IPS-18a (cell line): ENCODE measurements around the gene GEMIN4.
A peak's percentile ranks its signal among the peaks of the same experiment; 100 is the strongest.

ENCODE experiments used
- H3K27ac ChIP-seq: one replicate; pipeline ENCODE4 v1.5.1; 2013; ENCODE audit warnings: low read length
- H3K27me3 ChIP-seq: one replicate; pipeline ENCODE4 v1.6.1; 2013; ENCODE audit warnings: mild to moderate bottlenecking, low read length; ENCODE audit not compliant: control insufficient read depth, insufficient read depth
- H3K36me3 ChIP-seq: one replicate; pipeline ENCODE4 v1.6.1; 2013; ENCODE audit warnings: low read depth, low read length; ENCODE audit not compliant: control insufficient read depth
- H3K4me1 ChIP-seq: one replicate; pipeline ENCODE4 v1.6.1; 2013; ENCODE audit warnings: low read depth, low read length; ENCODE audit not compliant: control insufficient read depth
- H3K4me3 ChIP-seq: one replicate; pipeline ENCODE4 v1.5.1; 2013; ENCODE audit warnings: low read length
- H3K9ac ChIP-seq: one replicate; pipeline ENCODE4 v1.6.1; 2013; ENCODE audit warnings: mild to moderate bottlenecking, low read length, moderate library complexity
- H3K9me3 ChIP-seq: one replicate; pipeline ENCODE4 v1.6.1; 2013; ENCODE audit warnings: low read depth, low read length; ENCODE audit not compliant: control insufficient read depth

GEMIN4 gene

DNA sequence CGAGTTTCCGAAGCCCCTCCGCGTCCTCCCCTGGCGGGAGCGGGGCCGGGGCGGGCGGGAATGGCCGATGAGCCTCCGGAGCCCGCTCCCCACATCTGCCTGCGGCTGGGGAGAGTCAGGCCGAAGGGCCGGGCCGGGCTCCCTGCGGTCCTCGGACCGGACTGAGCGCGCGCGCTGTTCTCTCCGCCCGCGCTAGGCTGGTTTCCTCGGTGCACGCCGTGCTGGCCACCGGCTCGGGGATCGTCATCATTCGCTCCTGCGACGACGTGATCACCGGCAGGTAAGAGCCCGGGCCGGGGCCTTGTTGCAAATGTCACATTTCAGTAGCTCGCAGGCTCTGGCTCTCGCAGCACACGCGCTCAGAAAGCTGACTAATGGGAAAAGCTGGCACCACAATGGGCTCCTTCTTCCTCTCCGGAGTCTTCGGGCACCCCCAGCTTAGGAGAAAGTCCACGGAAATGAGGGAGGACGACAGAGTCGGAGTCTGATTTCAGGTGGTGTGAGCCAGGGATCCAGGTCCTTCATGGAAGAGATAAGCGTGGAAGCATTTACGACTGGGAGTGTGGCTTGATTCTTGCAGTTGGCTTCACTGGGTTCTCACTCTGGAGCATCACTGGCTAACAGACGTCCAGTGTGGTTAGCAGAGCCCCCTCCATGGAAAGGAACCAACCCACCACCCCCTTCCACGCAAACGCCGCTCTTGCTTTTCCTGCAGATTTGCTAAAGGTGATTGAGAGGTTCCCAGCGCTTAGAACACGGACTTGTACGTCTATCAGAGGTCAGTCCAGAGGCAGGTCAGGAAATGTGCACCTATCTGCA, 19.0 kb downstream of the GEMIN4 start:
- Histone ChIP-seq H3K27ac (no peak overlapping the region), H3K9ac (peak overlapping the region; percentile 77)

DNA sequence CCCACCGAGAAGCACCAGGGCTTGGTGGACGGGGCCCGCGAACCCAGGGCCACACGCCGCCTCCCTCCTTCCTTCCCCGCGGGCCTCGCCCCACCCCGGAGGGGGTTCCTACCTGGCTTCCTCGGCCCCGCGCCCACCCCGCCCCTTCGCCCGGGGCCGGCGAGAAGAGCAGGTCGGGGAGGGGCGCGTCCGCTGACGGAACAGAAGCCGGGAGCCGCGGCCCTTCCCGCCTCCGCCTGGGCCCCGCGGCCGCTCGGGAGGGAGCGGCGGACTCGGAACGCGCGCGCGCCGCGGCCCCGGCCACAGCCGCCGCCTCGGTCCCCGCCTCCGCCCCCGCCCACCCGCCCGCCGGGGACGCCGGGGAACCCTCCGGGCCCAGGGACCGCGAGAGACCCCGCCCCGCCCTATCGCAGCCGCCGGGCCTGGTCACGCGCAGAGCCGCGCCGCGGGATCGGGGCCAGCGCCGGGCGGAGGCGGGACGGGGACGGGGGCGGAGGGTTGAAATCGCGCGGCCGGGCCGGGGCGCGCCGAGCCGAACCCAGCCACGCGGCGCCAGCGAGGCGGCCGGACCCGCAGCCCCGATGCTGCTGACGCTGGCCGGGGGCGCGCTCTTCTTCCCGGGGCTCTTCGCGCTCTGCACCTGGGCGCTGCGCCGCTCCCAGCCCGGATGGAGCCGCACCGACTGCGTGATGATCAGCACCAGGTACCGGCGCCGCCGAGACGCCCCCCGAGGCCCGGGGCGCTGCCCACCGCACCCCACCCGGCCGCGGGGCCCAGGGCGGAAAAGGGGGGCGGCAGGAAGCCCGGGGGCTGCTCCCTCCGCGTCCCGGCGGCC, 19.8 kb downstream of the GEMIN4 start, which contains the start of gene TLCD3A:
Gene TLCD3A (plus strand): TSS at position 530 of the 835 bp plus-strand sequence. CDS start 52 bp downstream, at position 582.
- peak within 1 kb of the TSS; percentile 77 for H3K9ac ChIP-seq

More for the DNA sequence above, 19.0 kb downstream of the GEMIN4 start:
- Histone ChIP-seq H3K4me3 (peak overlapping the region; percentile 90), H3K36me3 (peaks cover 10% of the 10 kb centered on the region), H3K9me3 (no peaks in the 10 kb centered on the region), H3K4me1 (peaks cover 9% of the 10 kb centered on the region), H3K27me3 (peaks cover 18% of the 10 kb centered on the region)

DNA sequence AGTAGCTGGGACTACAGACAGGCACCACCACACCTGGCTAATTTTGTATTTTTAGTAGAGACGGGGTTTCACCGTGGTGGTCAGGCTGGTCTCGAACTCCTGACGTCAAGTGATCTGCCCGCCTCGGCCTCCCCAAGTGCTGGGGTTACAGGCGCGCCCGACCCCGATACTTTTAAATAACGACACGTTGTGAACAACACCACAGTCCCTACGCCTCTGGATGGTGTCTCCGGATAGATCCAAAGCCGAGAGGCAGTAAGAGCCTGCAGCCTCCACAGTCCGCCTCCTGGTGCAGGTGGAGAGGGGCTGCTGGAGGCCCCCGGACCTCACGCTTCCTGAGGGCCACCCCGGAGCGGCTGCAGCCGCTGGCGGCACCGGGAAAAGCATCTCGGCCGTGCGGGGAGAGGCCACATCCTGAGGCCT, 20.4 kb downstream of the GEMIN4 start:
- Histone ChIP-seq H3K27ac (no peak overlapping the region), H3K9me3 (no peaks in the 10 kb centered on the region), H3K4me1 (peaks cover 11% of the 10 kb centered on the region), H3K4me3 (peak overlapping the region; percentile 79), H3K27me3 (peaks cover 18% of the 10 kb centered on the region), H3K9ac (peak overlapping the region; percentile 61), H3K36me3 (peaks cover 8% of the 10 kb centered on the region)

More for the DNA sequence above, 19.8 kb downstream of the GEMIN4 start, which contains the start of gene TLCD3A:
- peaks cover 8% of the 10 kb centered on the region for H3K36me3 ChIP-seq
- H3K27ac ChIP-seq: no peak within 1 kb of the TSS
- peaks cover 9% of the 10 kb centered on the region for H3K4me1 ChIP-seq
- H3K27me3 ChIP-seq: peaks cover 18% of the 10 kb centered on the region
- H3K9me3 ChIP-seq: no peaks in the 10 kb centered on the region
- peak within 1 kb of the TSS; percentile 90 for H3K4me3 ChIP-seq

- H3K27ac ChIP-seq: no peak overlapping the region
- H3K4me1 ChIP-seq: peaks cover 21% of the 10 kb centered on the region
- peaks cover 18% of the 10 kb centered on the region for H3K27me3 ChIP-seq
- H3K9me3 ChIP-seq: no peaks in the 10 kb centered on the region
- peaks cover 2% of the 10 kb centered on the region for H3K36me3 ChIP-seq
- H3K4me3 ChIP-seq: no peak overlapping the region
- H3K9ac ChIP-seq: no peak overlapping the region
These were observed 23.2 kb downstream of the GEMIN4 start for GRCh38 chr17:728911-729310.

- peak overlapping the region; percentile 28 for H3K4me3 ChIP-seq
- peaks cover 7% of the 10 kb centered on the region for H3K27me3 ChIP-seq
- H3K27ac ChIP-seq: no peak overlapping the region
- H3K36me3 ChIP-seq: no peaks in the 10 kb centered on the region
- H3K9me3 ChIP-seq: no peaks in the 10 kb centered on the region
- peaks cover 13% of the 10 kb centered on the region for H3K4me1 ChIP-seq
- H3K9ac ChIP-seq: no peak overlapping the region
These were observed 25.7 kb downstream of the GEMIN4 start for GRCh38 chr17:726271-726919.

- H3K27me3 ChIP-seq: peaks cover under 1% of the 10 kb centered on the region
- H3K27ac ChIP-seq: no peak overlapping the region
- peak overlapping the region; percentile 28 for H3K4me3 ChIP-seq
- H3K9me3 ChIP-seq: no peaks in the 10 kb centered on the region
- H3K9ac ChIP-seq: no peak overlapping the region
- H3K36me3 ChIP-seq: no peaks in the 10 kb centered on the region
- H3K4me1 ChIP-seq: peaks cover 13% of the 10 kb centered on the region
These were observed 26.3 kb downstream of the GEMIN4 start for GRCh38 chr17:725746-726145.

DNA sequence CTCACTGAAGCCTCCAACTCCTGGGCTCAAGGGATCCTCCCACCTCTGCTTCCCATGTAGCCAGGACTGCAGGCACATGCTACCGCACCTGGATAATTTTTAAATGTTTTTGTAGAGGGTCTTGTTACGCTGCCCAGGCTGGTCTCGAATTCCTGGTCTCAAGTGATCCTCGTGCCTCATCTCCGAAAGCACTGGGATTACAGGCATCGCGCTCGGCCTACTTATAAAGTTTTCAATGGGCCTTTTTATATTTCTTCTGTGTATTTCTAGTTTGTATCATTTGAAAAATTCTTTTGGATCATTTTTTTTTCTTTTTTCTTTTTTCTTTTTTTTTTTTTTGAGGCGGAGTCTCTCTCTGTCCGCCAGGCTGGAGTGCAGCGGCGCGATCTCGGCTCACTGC, 27.0 kb downstream of the GEMIN4 start:
- no peak overlapping the region for H3K9ac ChIP-seq
- no peaks in the 10 kb centered on the region for H3K9me3 ChIP-seq
- no peak overlapping the region for H3K27ac ChIP-seq
- H3K27me3 ChIP-seq: no peaks in the 10 kb centered on the region
- peaks cover 13% of the 10 kb centered on the region for H3K4me1 ChIP-seq
- no peak overlapping the region for H3K4me3 ChIP-seq
- H3K36me3 ChIP-seq: no peaks in the 10 kb centered on the region

DNA sequence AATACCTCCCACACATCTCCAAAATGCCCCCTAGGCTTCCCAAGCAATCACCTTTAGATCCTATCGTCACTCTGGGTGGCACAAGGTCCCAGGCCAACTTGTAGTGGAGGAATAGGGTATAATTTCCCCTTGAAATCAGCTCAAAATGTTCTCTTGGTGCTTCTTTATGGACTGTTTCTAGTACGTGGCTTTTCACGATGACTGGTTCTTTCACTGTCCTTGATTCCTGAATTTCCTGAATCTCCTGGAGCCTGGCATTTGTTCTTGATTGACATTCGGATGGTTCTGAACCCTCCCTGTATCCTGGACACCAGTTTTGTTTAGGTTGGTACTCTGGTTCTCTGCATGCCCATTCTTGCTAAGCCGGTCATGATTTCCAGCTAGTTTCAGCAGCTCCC, 30.5 kb downstream of the GEMIN4 start:
- Histone ChIP-seq H3K27ac (no peak overlapping the region), H3K27me3 (no peaks in the 10 kb centered on the region), H3K9me3 (no peaks in the 10 kb centered on the region), H3K4me3 (no peak overlapping the region), H3K36me3 (no peaks in the 10 kb centered on the region), H3K9ac (no peak overlapping the region), H3K4me1 (peaks cover 10% of the 10 kb centered on the region)

DNA sequence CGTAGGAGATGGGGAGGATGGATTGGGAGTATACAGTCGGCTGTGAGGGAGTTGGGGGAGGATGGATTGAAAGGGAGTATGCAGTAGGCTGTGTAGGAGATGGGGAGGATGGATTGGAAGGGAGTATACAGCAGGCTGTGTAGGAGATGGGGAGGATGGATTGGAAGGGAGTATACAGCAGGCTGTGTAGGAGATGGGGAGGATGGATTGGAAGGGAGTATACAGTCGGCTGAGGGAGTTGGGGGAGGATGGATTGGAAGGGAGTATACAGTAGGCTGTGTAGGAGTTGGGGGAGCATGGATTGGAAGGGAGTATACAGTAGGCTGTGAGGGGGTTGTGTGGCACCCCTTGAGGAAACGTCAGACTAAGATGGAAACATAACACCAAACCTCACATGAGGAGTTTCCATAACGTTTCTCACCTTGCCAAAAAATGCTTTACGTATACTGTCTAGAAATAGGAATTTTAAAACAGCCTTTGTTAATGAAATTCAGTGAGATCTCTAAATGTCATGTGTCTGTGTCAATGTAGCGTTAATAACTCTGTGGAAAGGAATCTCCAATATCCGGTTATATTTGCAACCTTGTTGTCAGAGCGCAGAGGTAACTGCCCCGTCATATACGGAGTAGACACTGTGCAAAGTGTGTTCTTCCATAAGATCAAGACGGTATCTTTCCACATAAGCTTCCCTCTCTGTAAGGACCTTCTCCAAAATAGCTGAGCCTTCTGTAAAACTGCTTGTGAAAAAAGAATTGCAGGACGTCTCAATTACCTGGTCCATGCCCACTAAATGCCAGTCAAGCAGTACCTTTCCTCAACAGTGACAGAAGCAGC, 31.1 kb downstream of the GEMIN4 start:
- no peaks in the 10 kb centered on the region for H3K27me3 ChIP-seq
- no peaks in the 10 kb centered on the region for H3K9me3 ChIP-seq
- peaks cover 3% of the 10 kb centered on the region for H3K4me1 ChIP-seq
- H3K4me3 ChIP-seq: no peak overlapping the region
- H3K27ac ChIP-seq: no peak overlapping the region
- H3K36me3 ChIP-seq: no peaks in the 10 kb centered on the region
- no peak overlapping the region for H3K9ac ChIP-seq

DNA sequence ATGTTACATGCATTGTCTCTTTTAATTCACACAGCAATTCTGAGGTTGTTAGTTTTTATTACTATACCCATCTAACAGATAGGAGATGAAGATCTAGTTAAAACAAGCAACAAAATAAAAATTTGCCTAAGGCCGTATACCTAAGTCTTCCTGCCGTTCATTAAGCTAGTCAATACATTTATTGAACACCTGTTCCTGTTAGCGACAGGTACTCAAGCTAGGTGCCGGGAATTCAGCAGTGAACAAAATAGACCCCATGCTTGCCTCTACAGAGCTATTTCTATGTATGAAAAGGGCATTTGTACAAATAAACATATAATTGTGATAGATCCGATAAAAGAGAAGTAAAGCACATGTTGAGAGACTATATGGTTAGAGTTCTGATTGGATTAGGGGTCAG, 34.0 kb downstream of the GEMIN4 start:
- no peak overlapping the region for H3K9ac ChIP-seq
- H3K27me3 ChIP-seq: no peaks in the 10 kb centered on the region
- H3K9me3 ChIP-seq: no peaks in the 10 kb centered on the region
- no peak overlapping the region for H3K27ac ChIP-seq
- no peaks in the 10 kb centered on the region for H3K4me1 ChIP-seq
- H3K4me3 ChIP-seq: no peak overlapping the region
- H3K36me3 ChIP-seq: no peaks in the 10 kb centered on the region
